GM10266 (cell line): ENCODE measurements around the gene SEPTIN5.
A peak's percentile ranks its signal among the peaks of the same experiment; 100 is the strongest.

ENCODE experiments used
- DNase-seq: peaks from one replicate; pipeline ENCODE4 v3.0.0; 2012; ENCODE audit errors: extremely low spot score
- CTCF ChIP-seq: IDR thresholded peaks from 2 replicates; pipeline ENCODE4 v1.5.1; 2012; ENCODE audit warnings: mild to moderate bottlenecking, low read depth; ENCODE audit not compliant: control insufficient read depth, insufficient read depth; ENCODE audit errors: missing control alignments

Gene SEPTIN5

GRCh38 chr22:19764299-19764593, 49.9 kb downstream of the SEPTIN5 start:
- no peak for DNase-seq
- no peak for TF ChIP-seq CTCF

- TF ChIP-seq CTCF = no peak
- DNase-seq = no peak
These were observed 50.6 kb downstream of the SEPTIN5 start for GRCh38 chr22:19764636-19765476.

- peak; percentile 55 for DNase-seq
- no peak for TF ChIP-seq CTCF
These were observed 51.4 kb downstream of the SEPTIN5 start for GRCh38 chr22:19765477-19766239.

GRCh38 chr22:19766240-19766510, 51.9 kb downstream of the SEPTIN5 start:
- no peak for DNase-seq
- no peak for TF ChIP-seq CTCF

GRCh38 chr22:19766511-19767426, 52.5 kb downstream of the SEPTIN5 start:
- DNase-seq = peak; percentile 67
- TF ChIP-seq CTCF = peak; percentile 8

- TF ChIP-seq CTCF = no peak
- DNase-seq = no peak
These were observed 53.4 kb downstream of the SEPTIN5 start for GRCh38 chr22:19767427-19768341.
